GM12878 (cell line): ENCODE measurements around the gene FBXO21.
"Not testable (repeated sequence)": the region's sequence is repeated elsewhere in the genome, so short reads cannot be mapped to it uniquely, and the experiment has no call there.

Experiments
- BHLHE40 ChIP-seq, 2 experiments: fragments of 450-650 bp in 1 of 2; IDR thresholded peaks; 2 replicates each; pipeline ENCODE4 v1.6.1; 2011 to 2017; ENCODE audit warnings: low read depth in 2 of 2, borderline replicate concordance in 1 of 2, improper control_type of control experiment in 1 of 2, low read length in 1 of 2, mild to moderate bottlenecking in 1 of 2
- EZH2 ChIP-seq: IDR thresholded peaks from 2 replicates; pipeline ENCODE4 v1.6.1; 2012; ENCODE audit warnings: low read depth, mild to moderate bottlenecking, control low read depth, inconsistent platforms, low read length, borderline replicate concordance; ENCODE audit not compliant: control insufficient read depth
- FOXK2 ChIP-seq: fragments of 450-650 bp; IDR thresholded peaks from 2 replicates; pipeline ENCODE4 v1.6.1; 2017; ENCODE audit warnings: mild to moderate bottlenecking, moderate library complexity
- RFX5 ChIP-seq: IDR thresholded peaks from 2 replicates; pipeline ENCODE4 v1.6.1; 2011; ENCODE audit warnings: low read depth, low read length, improper control_type of control experiment
- SIX5 ChIP-seq: IDR thresholded peaks from 2 replicates; pipeline ENCODE4 v1.6.1; 2011; ENCODE audit warnings: mild to moderate bottlenecking, low read depth, low read length, moderate library complexity; ENCODE audit not compliant: severe bottlenecking
- TF ChIP-seq, protein P1 (sequence below): IDR thresholded peaks from 2 replicates; pipeline ENCODE4 v1.6.1; 2012; ENCODE audit warnings: low read depth, low read length, improper control_type of control experiment
- TF ChIP-seq, protein P2 (sequence below): fragments of 450-650 bp; IDR thresholded peaks from 2 replicates; pipeline ENCODE4 v1.6.1; 2017; ENCODE audit warnings: mild to moderate bottlenecking
- TF ChIP-seq, protein P3 (sequence below): IDR thresholded peaks from 2 replicates; pipeline ENCODE4 v1.6.1; 2011; ENCODE audit warnings: mild to moderate bottlenecking, low read depth, low read length, moderate library complexity; ENCODE audit not compliant: insufficient replicate concordance

DNA sequence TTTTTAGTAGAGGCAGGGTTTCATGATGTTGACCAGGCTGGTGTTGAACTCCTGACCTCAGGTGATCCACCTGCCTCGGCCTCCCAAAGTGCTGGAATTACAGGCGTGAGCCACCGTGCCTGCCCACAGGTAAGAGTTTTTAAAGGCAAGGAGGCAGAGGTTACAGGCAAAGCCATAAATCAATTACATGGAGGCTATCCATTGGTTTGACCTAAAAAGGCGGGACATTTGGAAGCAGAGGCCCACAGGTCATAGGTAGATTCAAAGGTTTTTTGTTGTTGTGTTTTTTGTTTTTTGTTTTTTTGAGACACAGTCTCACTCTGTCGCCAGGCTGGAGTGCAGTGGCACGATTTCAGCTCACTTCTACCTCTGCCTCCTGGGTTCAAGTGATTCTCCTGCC lies 6.1 kb upstream of the FBXO21 start:
- TF ChIP-seq, protein P1, sequence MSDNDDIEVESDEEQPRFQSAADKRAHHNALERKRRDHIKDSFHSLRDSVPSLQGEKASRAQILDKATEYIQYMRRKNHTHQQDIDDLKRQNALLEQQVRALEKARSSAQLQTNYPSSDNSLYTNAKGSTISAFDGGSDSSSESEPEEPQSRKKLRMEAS = not testable (repeated sequence)
- TF ChIP-seq, protein P2, sequence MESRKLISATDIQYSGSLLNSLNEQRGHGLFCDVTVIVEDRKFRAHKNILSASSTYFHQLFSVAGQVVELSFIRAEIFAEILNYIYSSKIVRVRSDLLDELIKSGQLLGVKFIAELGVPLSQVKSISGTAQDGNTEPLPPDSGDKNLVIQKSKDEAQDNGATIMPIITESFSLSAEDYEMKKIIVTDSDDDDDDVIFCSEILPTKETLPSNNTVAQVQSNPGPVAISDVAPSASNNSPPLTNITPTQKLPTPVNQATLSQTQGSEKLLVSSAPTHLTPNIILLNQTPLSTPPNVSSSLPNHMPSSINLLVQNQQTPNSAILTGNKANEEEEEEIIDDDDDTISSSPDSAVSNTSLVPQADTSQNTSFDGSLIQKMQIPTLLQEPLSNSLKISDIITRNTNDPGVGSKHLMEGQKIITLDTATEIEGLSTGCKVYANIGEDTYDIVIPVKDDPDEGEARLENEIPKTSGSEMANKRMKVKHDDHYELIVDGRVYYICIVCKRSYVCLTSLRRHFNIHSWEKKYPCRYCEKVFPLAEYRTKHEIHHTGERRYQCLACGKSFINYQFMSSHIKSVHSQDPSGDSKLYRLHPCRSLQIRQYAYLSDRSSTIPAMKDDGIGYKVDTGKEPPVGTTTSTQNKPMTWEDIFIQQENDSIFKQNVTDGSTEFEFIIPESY = not testable (repeated sequence)
- not testable (repeated sequence) for TF ChIP-seq FOXK2; EZH2; SIX5; BHLHE40 (IDR thresholded peaks at IDR 0.05; ENCODE audit: borderline replicate concordance in 1 of 2, low read depth in 2 of 2, low read length in 1 of 2); RFX5
- TF ChIP-seq, protein P3, sequence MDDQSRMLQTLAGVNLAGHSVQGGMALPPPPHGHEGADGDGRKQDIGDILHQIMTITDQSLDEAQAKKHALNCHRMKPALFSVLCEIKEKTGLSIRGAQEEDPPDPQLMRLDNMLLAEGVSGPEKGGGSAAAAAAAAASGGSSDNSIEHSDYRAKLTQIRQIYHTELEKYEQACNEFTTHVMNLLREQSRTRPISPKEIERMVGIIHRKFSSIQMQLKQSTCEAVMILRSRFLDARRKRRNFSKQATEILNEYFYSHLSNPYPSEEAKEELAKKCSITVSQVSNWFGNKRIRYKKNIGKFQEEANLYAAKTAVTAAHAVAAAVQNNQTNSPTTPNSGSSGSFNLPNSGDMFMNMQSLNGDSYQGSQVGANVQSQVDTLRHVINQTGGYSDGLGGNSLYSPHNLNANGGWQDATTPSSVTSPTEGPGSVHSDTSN = not testable (repeated sequence)
